Measurements from ENCODE around the gene OR51G2. TPM values are rescaled to one million over a fixed set of nuclear protein-coding genes. Genes with fewer than 3 reads are reported as not detected.

OR51G2 gene
- polyA plus RNA-seq (2013, experiment 1 of 2): not detected
- not detected for polyA plus RNA-seq (2013, experiment 2 of 2)

GRCh38 chr11:4919250-4919649 lies at the start of gene OR51G2:
Gene OR51G2, minus strand, starts transcription at chr11:4919350. Its CDS starts 3,687 bp downstream, at chr11:4915663.
- WGBS: 75% methylated on average over 4 of the region's 4 CpGs
- H3K79me1 ChIP-seq (replicated peaks; ENCODE audit: low read length, poor library complexity, severe bottlenecking): no peaks in the 10 kb centered on the region
- no peak within 1 kb of the TSS for H2BK15ac ChIP-seq (ENCODE audit: low read depth, poor library complexity, severe bottlenecking)
- H3K4me2 ChIP-seq (ENCODE audit: low read length, poor library complexity, severe bottlenecking): no peak within 1 kb of the TSS
- H2BK12ac ChIP-seq (ENCODE audit: low read length in 2 of 2): no peak within 1 kb of the TSS
- no peak within 1 kb of the TSS for H3K27ac ChIP-seq (ENCODE audit: low read length, poor library complexity, severe bottlenecking)
- no peaks in the 10 kb centered on the region for H3K4me1 ChIP-seq (ENCODE audit: control insufficient read depth, insufficient read depth, low read depth, low read length)
- H3K9me3 ChIP-seq (ENCODE audit: control insufficient read depth, low read length): no peaks in the 10 kb centered on the region
- no peak within 1 kb of the TSS for H3K4me3 ChIP-seq (ENCODE audit: insufficient read depth in 1 of 2, low read depth in 1 of 2, low read length in 2 of 2)
- no peak within 1 kb of the TSS for H2AFZ ChIP-seq (ENCODE audit: low read depth, low read length)
- H3K14ac ChIP-seq (ENCODE audit: low read length in 2 of 2): no peak within 1 kb of the TSS
- H3K23ac ChIP-seq (ENCODE audit: low read length in 2 of 2): no peak within 1 kb of the TSS
- H3K27me3 ChIP-seq (ENCODE audit: control insufficient read depth in 1 of 2, insufficient read depth in 1 of 2, low read length in 2 of 2): peaks cover 0 to 3% of the 10 kb centered on the region in 2 experiments
- H2AK5ac ChIP-seq (ENCODE audit: low read length, severe bottlenecking): no peak within 1 kb of the TSS
- no peak within 1 kb of the TSS for H4K8ac ChIP-seq (ENCODE audit: low read length)
- H4K91ac ChIP-seq (ENCODE audit: low read length): no peak within 1 kb of the TSS
- no peak for DNase-seq
- H3K4ac ChIP-seq (ENCODE audit: low read depth in 1 of 2, low read length in 2 of 2): no peak within 1 kb of the TSS
- no peak within 1 kb of the TSS for H2BK120ac ChIP-seq (ENCODE audit: low read depth, low read length)
- no peak within 1 kb of the TSS for H3K18ac ChIP-seq (ENCODE audit: low read depth in 1 of 2, low read length in 2 of 2)
- H3K9ac ChIP-seq (ENCODE audit: low read length): no peak within 1 kb of the TSS
- no peak within 1 kb of the TSS for H2BK5ac ChIP-seq (ENCODE audit: low read depth, low read length, poor library complexity, severe bottlenecking)
- no peaks in the 10 kb centered on the region for H3K36me3 ChIP-seq (ENCODE audit: control insufficient read depth in 1 of 2, insufficient read depth in 2 of 2, low read depth in 1 of 2, low read length in 2 of 2)

- Histone ChIP-seq H3K23ac (ENCODE audit: low read length in 2 of 2) (no peak overlapping the region), H2AFZ (ENCODE audit: low read depth, low read length) (no peak overlapping the region), H3K36me3 (ENCODE audit: control insufficient read depth in 1 of 2, insufficient read depth in 2 of 2, low read depth in 1 of 2, low read length in 2 of 2) (no peaks in the 10 kb centered on the region), H3K79me1 (replicated peaks; ENCODE audit: low read length, poor library complexity, severe bottlenecking) (no peaks in the 10 kb centered on the region), H2AK5ac (ENCODE audit: low read length, severe bottlenecking) (no peak overlapping the region), H3K9me3 (ENCODE audit: control insufficient read depth, low read length) (no peaks in the 10 kb centered on the region), H2BK15ac (ENCODE audit: low read depth, poor library complexity, severe bottlenecking) (no peak overlapping the region), H4K8ac (ENCODE audit: low read length) (no peak overlapping the region), H3K14ac (ENCODE audit: low read length in 2 of 2) (no peak overlapping the region), H3K9ac (ENCODE audit: low read length) (no peak overlapping the region), H3K4ac (ENCODE audit: low read depth in 1 of 2, low read length in 2 of 2) (no peak overlapping the region), H2BK120ac (ENCODE audit: low read depth, low read length) (no peak overlapping the region), H4K91ac (ENCODE audit: low read length) (no peak overlapping the region), H3K4me2 (ENCODE audit: low read length, poor library complexity, severe bottlenecking) (no peak overlapping the region), H3K27me3 (ENCODE audit: control insufficient read depth in 1 of 2, insufficient read depth in 1 of 2, low read length in 2 of 2) (no peaks in the 10 kb centered on the region), H2BK5ac (ENCODE audit: low read depth, low read length, poor library complexity, severe bottlenecking) (no peak overlapping the region), H3K27ac (ENCODE audit: low read length, poor library complexity, severe bottlenecking) (no peak overlapping the region), H3K4me3 (ENCODE audit: insufficient read depth in 1 of 2, low read depth in 1 of 2, low read length in 2 of 2) (no peak overlapping the region), H3K4me1 (ENCODE audit: control insufficient read depth, insufficient read depth, low read depth, low read length) (no peaks in the 10 kb centered on the region), H2BK12ac (ENCODE audit: low read length in 2 of 2) (no peak overlapping the region), H3K18ac (ENCODE audit: low read depth in 1 of 2, low read length in 2 of 2) (no peak overlapping the region)
- DNase-seq: peak; percentile 2
- no CpG with 5 or more reads among the region's 1 CpG for WGBS
Observed at GRCh38 chr11:4962816-4963215, 43.7 kb upstream of the OR51G2 start.

- no peaks in the 10 kb centered on the region for H3K4me1 ChIP-seq (ENCODE audit: control insufficient read depth, insufficient read depth, low read depth, low read length)
- no peak overlapping the region for H2AFZ ChIP-seq (ENCODE audit: low read depth, low read length)
- no peak overlapping the region for H3K14ac ChIP-seq (ENCODE audit: low read length in 2 of 2)
- no peak overlapping the region for H3K18ac ChIP-seq (ENCODE audit: low read depth in 1 of 2, low read length in 2 of 2)
- H3K9ac ChIP-seq (ENCODE audit: low read length): no peak overlapping the region
- H3K27me3 ChIP-seq (ENCODE audit: control insufficient read depth in 1 of 2, insufficient read depth in 1 of 2, low read length in 2 of 2): no peaks in the 10 kb centered on the region
- 79% methylated on average over 3 of the region's 3 CpGs for WGBS
- H2BK12ac ChIP-seq (ENCODE audit: low read length in 2 of 2): no peak overlapping the region
- no peak overlapping the region for H4K91ac ChIP-seq (ENCODE audit: low read length)
- no peaks in the 10 kb centered on the region for H3K9me3 ChIP-seq (ENCODE audit: control insufficient read depth, low read length)
- H4K8ac ChIP-seq (ENCODE audit: low read length): no peak overlapping the region
- no peak overlapping the region for H2AK5ac ChIP-seq (ENCODE audit: low read length, severe bottlenecking)
- no peak for DNase-seq
- no peaks in the 10 kb centered on the region for H3K79me1 ChIP-seq (replicated peaks; ENCODE audit: low read length, poor library complexity, severe bottlenecking)
- no peak overlapping the region for H3K23ac ChIP-seq (ENCODE audit: low read length in 2 of 2)
- H3K36me3 ChIP-seq (ENCODE audit: control insufficient read depth in 1 of 2, insufficient read depth in 2 of 2, low read depth in 1 of 2, low read length in 2 of 2): no peaks in the 10 kb centered on the region
- no peak overlapping the region for H3K27ac ChIP-seq (ENCODE audit: low read length, poor library complexity, severe bottlenecking)
- no peak overlapping the region for H3K4me3 ChIP-seq (ENCODE audit: insufficient read depth in 1 of 2, low read depth in 1 of 2, low read length in 2 of 2)
- no peak overlapping the region for H3K4me2 ChIP-seq (ENCODE audit: low read length, poor library complexity, severe bottlenecking)
- no peak overlapping the region for H2BK120ac ChIP-seq (ENCODE audit: low read depth, low read length)
- no peak overlapping the region for H2BK15ac ChIP-seq (ENCODE audit: low read depth, poor library complexity, severe bottlenecking)
- H2BK5ac ChIP-seq (ENCODE audit: low read depth, low read length, poor library complexity, severe bottlenecking): no peak overlapping the region
- no peak overlapping the region for H3K4ac ChIP-seq (ENCODE audit: low read depth in 1 of 2, low read length in 2 of 2)
Observed at GRCh38 chr11:4960877-4961276, 41.7 kb upstream of the OR51G2 start.

DNA sequence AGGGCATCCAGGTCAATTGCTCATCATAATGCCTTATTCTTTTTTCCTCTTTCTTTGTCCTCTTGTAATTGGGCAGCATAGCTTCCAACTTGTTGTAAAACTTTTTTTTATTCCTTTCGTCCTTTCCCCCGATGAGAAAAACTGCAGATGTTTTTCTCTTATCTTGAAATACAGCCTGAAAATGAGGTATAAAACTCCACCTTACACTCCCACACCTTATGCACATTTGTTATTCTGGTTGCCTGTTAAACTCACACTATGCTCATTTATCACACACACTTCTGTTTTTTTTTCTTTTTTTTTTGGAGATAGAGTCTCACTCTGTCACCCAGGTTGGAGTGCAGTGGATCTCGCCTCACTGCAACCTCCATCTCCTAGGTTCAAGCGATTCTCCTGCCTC lies 38.2 kb upstream of the OR51G2 start:
- no peaks in the 10 kb centered on the region for H3K79me1 ChIP-seq (replicated peaks; ENCODE audit: low read length, poor library complexity, severe bottlenecking)

More for the DNA sequence above, 38.2 kb upstream of the OR51G2 start:
- Histone ChIP-seq H4K8ac (ENCODE audit: low read length) (no peak overlapping the region), H3K14ac (ENCODE audit: low read length in 2 of 2) (no peak overlapping the region), H3K27ac (ENCODE audit: low read length, poor library complexity, severe bottlenecking) (no peak overlapping the region), H3K4me1 (ENCODE audit: control insufficient read depth, insufficient read depth, low read depth, low read length) (no peaks in the 10 kb centered on the region), H2BK5ac (ENCODE audit: low read depth, low read length, poor library complexity, severe bottlenecking) (no peak overlapping the region), H3K4me3 (ENCODE audit: insufficient read depth in 1 of 2, low read depth in 1 of 2, low read length in 2 of 2) (no peak overlapping the region), H2AFZ (ENCODE audit: low read depth, low read length) (no peak overlapping the region), H3K4me2 (ENCODE audit: low read length, poor library complexity, severe bottlenecking) (no peak overlapping the region), H3K18ac (ENCODE audit: low read depth in 1 of 2, low read length in 2 of 2) (no peak overlapping the region), H3K23ac (ENCODE audit: low read length in 2 of 2) (no peak overlapping the region), H3K4ac (ENCODE audit: low read depth in 1 of 2, low read length in 2 of 2) (no peak overlapping the region), H2BK120ac (ENCODE audit: low read depth, low read length) (no peak overlapping the region), H3K9ac (ENCODE audit: low read length) (no peak overlapping the region), H4K91ac (ENCODE audit: low read length) (no peak overlapping the region), H2BK15ac (ENCODE audit: low read depth, poor library complexity, severe bottlenecking) (no peak overlapping the region), H2AK5ac (ENCODE audit: low read length, severe bottlenecking) (no peak overlapping the region), H2BK12ac (ENCODE audit: low read length in 2 of 2) (no peak overlapping the region), H3K27me3 (ENCODE audit: control insufficient read depth in 1 of 2, insufficient read depth in 1 of 2, low read length in 2 of 2) (no peaks in the 10 kb centered on the region), H3K36me3 (ENCODE audit: control insufficient read depth in 1 of 2, insufficient read depth in 2 of 2, low read depth in 1 of 2, low read length in 2 of 2) (no peaks in the 10 kb centered on the region), H3K9me3 (ENCODE audit: control insufficient read depth, low read length) (no peaks in the 10 kb centered on the region)
- WGBS: 88% methylated on average over 4 of the region's 4 CpGs
- DNase-seq: no peak

All from mesenchymal stem cell (in vitro differentiated cells and primary cell).